GM19372 (cell line): ENCODE results near the gene DCAKD.

Experiments
- ATAC-seq: cut with Tn5 transposase; IDR thresholded peaks from one replicate; pipeline ENCODE4 v1.9.1; 2021; ENCODE audit warnings: mild to moderate bottlenecking, low read depth, moderate library complexity; ENCODE audit not compliant: unreplicated experiment

The DCAKD gene

GRCh38 chr17:45006927-45007461 lies 44.4 kb downstream of the DCAKD start:
- no peak for ATAC-seq

GRCh38 chr17:45005700-45006099 lies 45.7 kb downstream of the DCAKD start:
- no peak for ATAC-seq

DNA sequence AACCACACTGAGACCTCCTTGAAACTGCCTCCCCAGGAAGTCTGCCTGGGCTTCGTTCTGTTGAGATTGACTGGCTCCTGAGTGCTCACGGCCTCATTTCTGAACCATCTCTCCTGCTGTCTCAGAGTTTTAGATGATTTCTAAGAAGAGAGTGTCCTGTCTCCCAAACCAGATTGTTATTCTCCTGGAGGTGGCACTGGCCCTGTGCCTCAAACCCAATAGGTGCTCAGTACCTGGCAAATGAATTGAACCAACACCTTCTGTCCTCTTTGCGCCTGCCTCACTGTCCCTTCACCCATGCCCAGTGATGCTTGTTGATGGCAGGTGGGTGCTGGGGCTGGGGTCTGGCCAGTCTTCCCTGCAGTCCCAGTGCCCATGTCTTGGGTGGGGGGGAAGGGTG lies 47.0 kb downstream of the DCAKD start:
- no peak for ATAC-seq

GRCh38 chr17:45003877-45004276 lies 47.6 kb downstream of the DCAKD start:
- no peak for ATAC-seq

- ATAC-seq: no peak
Measured at GRCh38 chr17:45001310-45001709, 50.1 kb downstream of the DCAKD start.

GRCh38 chr17:44999433-44999832 lies 52.0 kb downstream of the DCAKD start:
- no peak for ATAC-seq

GRCh38 chr17:44998646-44999045 lies 52.8 kb downstream of the DCAKD start:
- ATAC-seq: no peak

DNA sequence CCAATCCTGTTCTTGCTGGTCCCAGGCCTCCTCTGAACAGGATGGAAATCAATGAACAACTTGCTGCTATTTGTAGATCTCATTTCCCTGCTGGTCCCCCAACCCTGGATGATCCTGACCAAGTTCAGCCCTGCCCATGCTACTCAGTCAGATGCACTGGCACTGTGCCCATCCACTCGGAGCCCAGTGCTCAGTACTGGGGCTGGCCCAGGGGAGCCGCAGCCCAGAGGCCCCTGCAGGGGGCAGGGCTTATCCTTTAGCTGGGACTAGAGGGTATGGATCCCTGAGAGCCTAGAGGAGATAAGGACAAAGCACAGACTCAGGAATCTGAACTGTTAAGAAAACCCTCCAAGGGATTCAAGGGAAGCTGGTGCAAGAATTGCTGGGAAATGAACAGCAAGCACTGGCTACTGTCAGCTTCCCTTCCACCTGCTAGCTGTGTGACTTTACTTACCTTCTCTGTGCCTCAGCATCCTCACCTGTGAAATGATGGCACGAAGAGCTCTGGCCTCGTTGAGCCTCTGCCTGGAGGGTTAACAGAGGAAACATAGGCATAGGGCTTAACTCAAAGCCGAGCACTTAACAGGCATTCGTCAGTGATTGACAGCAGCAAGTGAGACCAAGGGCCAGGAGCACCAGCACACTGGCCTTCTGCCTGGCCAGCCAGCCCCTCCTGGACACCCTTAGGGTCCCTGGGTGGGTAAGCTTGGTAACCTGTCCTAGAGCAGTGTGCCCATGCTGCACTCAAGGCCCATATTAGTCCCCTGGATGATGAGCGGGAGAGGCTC lies 53.5 kb downstream of the DCAKD start:
- no peak for ATAC-seq

GRCh38 chr17:44996304-44996703 lies 55.1 kb downstream of the DCAKD start:
- ATAC-seq: no peak

GRCh38 chr17:44995436-44996001 lies 55.9 kb downstream of the DCAKD start:
- no peak for ATAC-seq

DNA sequence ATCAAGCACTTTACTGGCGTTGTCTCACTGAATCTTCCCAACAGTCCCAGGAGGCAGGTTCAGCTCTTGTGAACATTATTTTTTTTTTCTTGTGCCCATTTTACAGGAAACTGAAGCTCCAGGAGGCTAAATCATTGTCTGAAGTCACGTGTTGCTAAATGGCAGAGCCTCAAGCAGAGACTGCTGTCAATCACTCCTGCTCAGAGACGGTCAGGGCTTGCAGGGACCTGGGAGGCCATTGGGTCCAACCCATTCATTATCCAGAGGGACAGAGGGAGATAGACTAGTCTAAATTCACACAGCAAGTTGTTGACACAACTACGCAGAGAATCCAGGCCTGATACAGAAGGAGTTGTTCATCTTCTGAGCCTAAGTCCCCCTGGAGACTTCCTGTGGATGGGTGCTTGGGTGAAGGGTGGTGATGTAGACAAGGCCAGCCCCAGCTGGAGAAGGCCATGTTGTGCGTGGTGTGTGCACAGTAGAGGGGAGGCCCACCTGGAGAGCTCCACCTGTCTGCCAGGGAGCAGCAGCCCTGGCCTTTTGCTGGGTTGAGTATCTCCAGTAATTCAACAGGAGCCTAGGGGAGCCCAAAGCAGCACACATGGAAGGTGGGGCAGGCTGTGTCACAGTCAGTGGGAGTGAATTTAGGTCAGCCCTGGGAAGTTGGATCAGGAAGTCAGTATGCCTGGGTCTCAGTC lies 59.0 kb downstream of the DCAKD start:
- ATAC-seq: no peak

GRCh38 chr17:44990994-44991393 lies 60.4 kb downstream of the DCAKD start:
- no peak for ATAC-seq

DNA sequence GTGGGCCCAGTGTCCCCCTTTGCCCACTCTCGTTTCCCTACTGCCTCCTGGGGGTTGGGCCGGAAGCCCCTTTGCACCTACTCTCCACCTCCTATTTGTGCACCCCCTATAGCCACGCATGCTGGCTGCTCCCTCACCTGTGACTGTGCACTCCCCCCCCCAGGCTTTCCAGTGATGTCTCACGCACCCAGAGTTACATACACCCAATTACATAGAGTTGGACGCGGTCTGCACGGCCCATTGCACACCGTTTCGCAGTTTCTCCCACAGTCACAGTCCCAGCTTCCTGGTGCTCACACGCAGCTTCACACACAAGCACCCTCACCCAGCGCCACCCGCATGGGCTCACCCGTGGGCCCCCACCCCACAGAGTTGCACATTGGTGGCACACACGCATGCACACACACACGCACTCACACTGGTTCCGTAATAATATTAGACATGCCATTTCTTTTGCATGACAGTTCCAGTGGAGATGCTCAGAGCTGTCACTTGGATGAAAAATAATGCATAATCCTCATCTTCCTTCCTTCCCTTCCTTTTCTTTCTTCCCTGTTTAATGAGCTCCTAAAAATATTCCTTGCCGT lies 61.8 kb downstream of the DCAKD start:
- ATAC-seq: no peak

DNA sequence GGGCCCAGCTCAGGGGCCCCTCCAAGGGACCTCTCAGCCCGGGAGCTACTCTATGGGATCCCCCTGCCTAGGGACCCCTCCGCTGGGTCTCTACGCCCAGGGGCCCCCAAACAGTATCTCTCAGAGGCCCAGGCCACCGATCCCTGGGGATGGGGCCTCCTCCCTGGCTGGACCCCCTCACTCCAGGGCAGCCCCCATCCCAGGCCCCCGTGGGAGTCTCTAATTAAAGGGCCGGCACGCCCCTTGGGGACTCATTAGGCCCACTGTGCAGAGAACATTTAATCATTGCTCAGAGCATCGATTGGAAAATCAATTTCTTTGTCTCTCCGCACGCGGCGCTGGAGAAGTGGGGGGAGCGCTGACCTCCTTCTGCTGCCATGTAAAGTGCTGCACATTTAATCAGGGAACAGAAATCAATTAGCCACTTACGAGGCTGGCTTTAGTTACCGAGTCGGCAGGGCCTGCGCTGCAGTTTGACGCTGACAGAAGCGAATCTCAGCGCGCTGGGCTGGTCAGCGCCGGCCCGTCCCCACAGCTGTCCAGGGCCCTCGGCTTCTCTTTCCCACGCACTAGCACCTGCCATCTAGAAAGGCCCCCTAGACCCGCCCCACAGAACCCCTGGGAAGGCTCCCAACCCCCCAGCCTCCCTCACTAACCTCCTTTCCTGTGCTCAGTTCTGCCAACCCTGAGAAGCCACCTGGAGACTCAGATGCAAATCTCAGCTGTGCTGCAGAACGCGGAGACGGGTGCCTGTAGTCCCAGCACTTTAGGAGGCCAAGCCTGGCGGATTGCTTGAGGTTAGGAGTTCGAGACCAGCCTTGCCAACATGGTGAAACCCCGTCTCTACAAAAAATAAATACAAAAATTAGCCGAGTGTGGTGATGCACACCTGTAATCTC lies 63.1 kb downstream of the DCAKD start:
- ATAC-seq: no peak

DNA sequence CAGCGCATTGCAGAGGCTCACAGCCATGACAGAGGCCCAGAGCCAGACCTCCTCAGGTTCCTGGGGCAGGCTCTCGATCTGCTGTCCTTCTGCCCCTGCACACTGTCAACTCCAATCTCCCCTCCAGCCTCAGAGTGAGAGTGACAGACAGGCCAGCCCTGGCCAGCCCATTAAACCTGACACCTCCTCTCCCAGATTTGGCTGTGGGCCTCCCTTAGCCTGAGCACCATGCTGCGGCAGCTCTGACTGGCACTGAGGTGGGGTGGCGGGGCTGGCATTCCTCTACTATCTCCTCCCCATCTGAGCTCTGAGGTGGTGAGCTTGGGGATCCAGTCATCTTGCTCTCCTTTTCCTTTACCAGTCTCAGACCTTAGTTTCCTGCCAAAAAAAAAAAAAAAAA lies 67.9 kb downstream of the DCAKD start:
- ATAC-seq: no peak

DNA sequence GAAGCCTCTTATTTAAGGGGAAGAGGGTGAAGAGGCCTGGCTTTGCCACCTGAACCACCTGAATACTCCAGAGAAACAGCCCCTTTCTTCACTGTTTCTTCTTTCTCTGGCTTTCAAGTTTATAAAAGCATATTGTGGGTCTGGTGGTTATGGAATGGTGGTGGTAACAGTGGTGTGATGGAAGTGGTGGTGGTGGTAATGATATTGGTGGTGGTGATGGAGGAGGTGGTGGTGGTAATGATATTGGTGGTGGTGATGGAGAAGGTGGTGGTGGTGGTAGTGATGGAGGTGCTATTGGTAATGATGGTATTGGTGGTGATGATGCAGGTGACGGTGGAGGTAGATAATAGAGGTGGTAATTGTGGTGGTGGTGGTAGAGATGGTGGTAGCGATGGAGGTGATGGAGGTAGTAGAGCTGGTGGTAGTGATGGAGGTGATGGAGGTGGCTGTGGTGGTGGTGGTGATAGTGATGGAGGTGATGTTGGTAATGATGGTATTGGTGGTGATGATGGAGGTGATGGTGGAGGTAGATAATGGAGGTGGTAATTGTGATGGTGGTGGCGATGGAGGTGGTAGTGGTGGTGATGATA lies 69.2 kb downstream of the DCAKD start:
- ATAC-seq: no peak

GRCh38 chr17:44981221-44981968 lies 70.0 kb downstream of the DCAKD start:
- ATAC-seq: no peak

DNA sequence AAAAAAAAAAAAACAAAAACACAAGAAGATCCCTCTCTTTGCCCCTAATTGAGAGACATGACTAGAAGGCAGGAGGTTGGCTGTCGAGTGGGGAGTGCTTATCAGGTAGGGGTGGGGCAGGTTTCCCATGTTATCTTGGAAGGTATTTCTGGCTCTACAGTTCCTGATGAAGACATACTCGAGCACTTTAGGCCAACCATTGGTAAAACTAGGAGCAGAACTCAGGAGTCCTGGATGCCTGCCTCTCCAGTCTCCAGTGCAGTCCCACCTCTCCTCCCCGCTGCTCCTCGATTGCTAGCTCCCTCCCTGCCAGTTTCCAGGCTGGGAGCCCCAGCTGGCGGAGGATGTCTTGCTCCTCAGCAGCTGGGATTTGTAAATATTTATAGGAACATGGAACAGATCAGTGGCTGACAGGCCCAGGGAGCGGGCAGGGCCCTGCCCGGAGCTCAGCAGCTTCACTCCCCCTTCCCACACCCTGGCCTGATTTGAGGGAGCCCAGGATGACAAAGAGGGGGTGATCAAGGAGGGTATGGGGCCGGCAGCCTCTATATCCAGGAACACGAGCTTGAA lies 71.9 kb downstream of the DCAKD start:
- no peak for ATAC-seq

- ATAC-seq: no peak
Measured at GRCh38 chr17:44978807-44979206, 72.6 kb downstream of the DCAKD start.
